A549 (cell line): ENCODE data around the gene KDM4B. TPM values are rescaled to one million over a fixed set of nuclear protein-coding genes. Genes with fewer than 3 reads are reported as not detected.

Source experiments
- ATAC-seq, 2 experiments: fragments of 200-7000 bp in 1 of 2; fragments of >200 bp in 1 of 2; cut with Nextera tagmentation in 1 of 2; cut with Tn5 transposase in 1 of 2; 3 replicates each; pipeline versions ENCODE4 v1.8.0 to v1.9.1; 2018 to 2020; ENCODE audit warnings: mild to moderate bottlenecking in 1 of 2, moderate library complexity in 1 of 2
- CTCF ChIA-PET: fragments of 300-600 bp; sonication (Branson Sonifier 250); formaldehyde crosslinking; extraction: SDS; loops from one replicate; lab custom pipeline; 2021; ENCODE audit warnings: antibody characterized with exemption, inconsistent platforms; lab: Yijun Ruan, JAX
- POLR2A ChIA-PET: fragments of 350-600 bp; formaldehyde crosslinking; extraction: SDS; loops from one replicate; lab custom pipeline; 2021; ENCODE audit warnings: antibody characterized with exemption, inconsistent platforms; lab: Yijun Ruan, JAX
- DNase-seq, 2 experiments: peaks; one replicate each; pipeline versions ENCODE4 v3.0.0 to v3.0.0-alpha.2; 2011 to 2016; ENCODE audit warnings: low read depth in 1 of 2, low spot score in 1 of 2
- FAIRE-seq: peaks from 2 replicates; lab custom pipeline; 2011; peaks lifted over from hg19 to GRCh38; lab: Jason Lieb, UNC
- H3K27ac ChIP-seq, 2 experiments: fragments of >200 bp; sonication (Bioruptor Twin); formaldehyde crosslinking; 3 replicates each; pipeline ENCODE4 v1.5.1; 2016 to 2017
- H3K4me1 ChIP-seq: fragments of >200 bp; sonication (Bioruptor Twin); formaldehyde crosslinking; 3 replicates; pipeline ENCODE4 v1.6.1; 2016
- H3K4me2 ChIP-seq: fragments of >200 bp; sonication (Bioruptor Twin); formaldehyde crosslinking; 3 replicates; pipeline ENCODE4 v1.6.1; 2016
- H3K4me3 ChIP-seq: fragments of >200 bp; sonication (Bioruptor Twin); formaldehyde crosslinking; 3 replicates; pipeline ENCODE4 v1.5.1; 2016
- H3K9me3 ChIP-seq: fragments of >200 bp; sonication (Bioruptor Twin); formaldehyde crosslinking; 3 replicates; pipeline ENCODE4 v1.6.1; 2016
- CBX2 ChIP-seq: fragments of 200-600 bp; sonication (generic); IDR thresholded peaks from 2 replicates; pipeline ENCODE4 v1.6.1; 2016; ENCODE audit warnings: low read depth, mild to moderate bottlenecking, borderline replicate concordance
- CBX8 ChIP-seq: fragments of 200-600 bp; sonication (generic); IDR thresholded peaks from 2 replicates; pipeline ENCODE4 v1.6.1; 2016
- CHD2 ChIP-seq: fragments of 150-350 bp; IDR thresholded peaks from 2 replicates; pipeline ENCODE4 v1.6.1; 2014; ENCODE audit warnings: low read length; ENCODE audit not compliant: partially characterized antibody
- EHF ChIP-seq: fragments of 250-450 bp; sonication (Bioruptor Pico); IDR thresholded peaks from 2 replicates; pipeline ENCODE4 v1.5.0; 2020; ENCODE audit warnings: mild to moderate bottlenecking
- EP300 ChIP-seq, 2 experiments: fragments of >200 bp; sonication (Bioruptor Twin); formaldehyde crosslinking; IDR thresholded peaks; 2 replicates in 1 of 2; 3 replicates in 1 of 2; pipeline ENCODE4 v1.6.1; 2016 to 2017
- ESRRA ChIP-seq: fragments of 150-350 bp; IDR thresholded peaks from 2 replicates; pipeline ENCODE4 v1.6.1; 2014; ENCODE audit warnings: mild to moderate bottlenecking, low read length, borderline replicate concordance
- FOSB ChIP-seq: fragments of 250-450 bp; sonication (Bioruptor Pico); IDR thresholded peaks from 2 replicates; pipeline ENCODE4 v1.5.0; 2020; ENCODE audit warnings: mild to moderate bottlenecking, moderate library complexity
- FOXS1 ChIP-seq: fragments of 250-450 bp; sonication (Bioruptor Pico); IDR thresholded peaks from 2 replicates; pipeline ENCODE4 v1.5.0; 2020; ENCODE audit warnings: mild to moderate bottlenecking, moderate library complexity
- HDAC2 ChIP-seq: fragments of 200-600 bp; sonication (generic); IDR thresholded peaks from 2 replicates; pipeline ENCODE4 v1.6.1; 2016
- HOXA7 ChIP-seq: fragments of 250-450 bp; sonication (Bioruptor Pico); IDR thresholded peaks from 2 replicates; pipeline ENCODE4 v1.5.0; 2020; ENCODE audit warnings: mild to moderate bottlenecking, moderate library complexity
- HOXB13 ChIP-seq: fragments of 250-450 bp; sonication (Bioruptor Pico); IDR thresholded peaks from 2 replicates; pipeline ENCODE4 v1.5.0; 2020; ENCODE audit warnings: low read depth, mild to moderate bottlenecking, moderate library complexity
- HOXB5 ChIP-seq: fragments of 250-450 bp; sonication (Bioruptor Pico); IDR thresholded peaks from 2 replicates; pipeline ENCODE4 v1.5.0; 2020; ENCODE audit warnings: mild to moderate bottlenecking, moderate library complexity
- KDM1A ChIP-seq: fragments of 200-600 bp; sonication (generic); IDR thresholded peaks from 2 replicates; pipeline ENCODE4 v1.6.1; 2016; ENCODE audit warnings: low read depth, mild to moderate bottlenecking
- KDM5A ChIP-seq: fragments of 200-600 bp; sonication (generic); IDR thresholded peaks from 2 replicates; pipeline ENCODE4 v1.6.1; 2016; ENCODE audit warnings: antibody characterized with exemption, mild to moderate bottlenecking
- MAFK ChIP-seq: fragments of 450-650 bp; IDR thresholded peaks from 2 replicates; pipeline ENCODE4 v1.6.1; 2014; ENCODE audit not compliant: partially characterized antibody
- NR3C1 ChIP-seq: fragments of >200 bp; sonication (Bioruptor Twin); formaldehyde crosslinking; IDR thresholded peaks from 3 replicates; pipeline ENCODE4 v1.6.1; 2017
- RARB ChIP-seq: fragments of 250-450 bp; sonication (Bioruptor Pico); IDR thresholded peaks from 2 replicates; pipeline ENCODE4 v1.8.0; 2021; ENCODE audit warnings: mild to moderate bottlenecking, moderate library complexity
- RCOR1 ChIP-seq: fragments of 150-350 bp; IDR thresholded peaks from 2 replicates; pipeline ENCODE4 v1.6.1; 2014; ENCODE audit warnings: antibody characterized with exemption, low read length, low read depth
- RFX5 ChIP-seq: fragments of 450-650 bp; IDR thresholded peaks from 2 replicates; pipeline ENCODE4 v1.7.1; 2014; ENCODE audit warnings: antibody characterized with exemption, mild to moderate bottlenecking, moderate library complexity
- RNF2 ChIP-seq: fragments of 200-600 bp; sonication (generic); IDR thresholded peaks from 2 replicates; pipeline ENCODE4 v1.6.1; 2016; ENCODE audit warnings: low read depth, mild to moderate bottlenecking, antibody characterized with exemption, moderate library complexity, borderline replicate concordance
- TFCP2L1 ChIP-seq: fragments of 250-450 bp; sonication (Bioruptor Pico); IDR thresholded peaks from 2 replicates; pipeline ENCODE4 v1.5.0; 2021; ENCODE audit warnings: mild to moderate bottlenecking
- TP53 ChIP-seq: fragments of 250-450 bp; sonication (Bioruptor Pico); IDR thresholded peaks from 2 replicates; pipeline ENCODE4 v1.5.0; 2021; ENCODE audit warnings: mild to moderate bottlenecking, moderate library complexity
- ZC3H11A ChIP-seq: fragments of 450-650 bp; IDR thresholded peaks from 2 replicates; pipeline ENCODE4 v1.6.1; 2014; ENCODE audit warnings: antibody characterized with exemption, mild to moderate bottlenecking
- ZFP36 ChIP-seq: fragments of 450-650 bp; IDR thresholded peaks from 2 replicates; pipeline ENCODE4 v1.6.1; 2014; ENCODE audit warnings: borderline replicate concordance; ENCODE audit not compliant: partially characterized antibody
- ZSCAN20 ChIP-seq: fragments of 250-450 bp; sonication (Bioruptor Pico); IDR thresholded peaks from 2 replicates; pipeline ENCODE4 v1.8.0; 2022; ENCODE audit warnings: mild to moderate bottlenecking, moderate library complexity
- WGBS: methylation state at CpG from one replicate; pipeline ENCODE4 v1.1.6; 2017; ENCODE audit errors: missing lambda C conversion rate; 5-methylcytosine and 5-hydroxymethylcytosine counted together
- polyA plus RNA-seq, 4 experiments: library from polyadenylated mRNA; depleted of rRNA in 3 of 4; stranded (reverse); fragments of >200 nt; fragmentation: RNase III in 1 of 4; extraction: RNeasy Plus Mini Kit Qiagen cat#74134 plus additional on column Dnase treatment in 1 of 4; gene quantifications; 2 replicates in 3 of 4; 3 replicates in 1 of 4; pipeline ENCODE4 v1.2.3, GENCODE V29; 2011 to 2017
- TF ChIP-seq, protein P1 (sequence below): fragments of 250-450 bp; sonication (Bioruptor Pico); IDR thresholded peaks from 2 replicates; pipeline ENCODE4 v1.5.0; 2020; ENCODE audit warnings: low read depth, mild to moderate bottlenecking, moderate library complexity
- TF ChIP-seq, protein P2 (sequence below): IDR thresholded peaks from 2 replicates; pipeline ENCODE4 v1.6.1; 2012
- TF ChIP-seq, protein P3 (sequence below): fragments of >200 bp; sonication (Bioruptor Twin); formaldehyde crosslinking; IDR thresholded peaks from 2 replicates; pipeline ENCODE4 v1.6.1; 2016
- TF ChIP-seq, protein P4 (sequence below): IDR thresholded peaks from 2 replicates; pipeline ENCODE4 v1.6.1; 2012

KDM4B gene
- polyA plus RNA-seq, 2 of the 4 experiments (the other 2 are of a cell fraction): 3.0 to 4.6 TPM

DNA sequence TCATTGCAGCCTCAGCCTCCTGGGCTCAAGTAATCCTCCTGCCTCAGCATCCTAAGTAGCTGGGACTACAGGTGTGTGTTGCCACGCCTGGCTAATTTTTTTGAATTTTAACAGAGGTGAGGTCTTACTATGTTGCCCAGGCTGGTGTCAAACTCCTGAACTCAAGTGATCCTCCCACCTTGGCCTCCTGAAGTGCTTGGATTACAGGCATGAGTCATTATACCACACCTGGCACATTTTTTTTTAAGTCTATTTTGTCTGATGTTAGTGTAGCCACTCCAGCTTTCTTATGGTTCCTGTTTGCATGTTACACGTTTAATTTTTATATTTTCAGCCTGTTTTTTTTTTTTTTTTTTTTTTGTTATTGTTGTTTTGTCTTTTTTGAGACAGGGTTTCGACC lies 24.8 kb downstream of the KDM4B start (continued):
- TF ChIP-seq, protein P1, sequence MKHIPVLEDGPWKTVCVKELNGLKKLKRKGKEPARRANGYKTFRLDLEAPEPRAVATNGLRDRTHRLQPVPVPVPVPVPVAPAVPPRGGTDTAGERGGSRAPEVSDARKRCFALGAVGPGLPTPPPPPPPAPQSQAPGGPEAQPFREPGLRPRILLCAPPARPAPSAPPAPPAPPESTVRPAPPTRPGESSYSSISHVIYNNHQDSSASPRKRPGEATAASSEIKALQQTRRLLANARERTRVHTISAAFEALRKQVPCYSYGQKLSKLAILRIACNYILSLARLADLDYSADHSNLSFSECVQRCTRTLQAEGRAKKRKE (CRISPR knock-in tag): no peak
- TF ChIP-seq HOXA7 (no peak), EHF (no peak), FOXS1 (no peak), HDAC2 (no peak), RNF2 (no peak), CBX2 (no peak), HOXB5 (CRISPR knock-in tag) (no peak), CHD2 (no peak)
- TF ChIP-seq, protein P2, sequence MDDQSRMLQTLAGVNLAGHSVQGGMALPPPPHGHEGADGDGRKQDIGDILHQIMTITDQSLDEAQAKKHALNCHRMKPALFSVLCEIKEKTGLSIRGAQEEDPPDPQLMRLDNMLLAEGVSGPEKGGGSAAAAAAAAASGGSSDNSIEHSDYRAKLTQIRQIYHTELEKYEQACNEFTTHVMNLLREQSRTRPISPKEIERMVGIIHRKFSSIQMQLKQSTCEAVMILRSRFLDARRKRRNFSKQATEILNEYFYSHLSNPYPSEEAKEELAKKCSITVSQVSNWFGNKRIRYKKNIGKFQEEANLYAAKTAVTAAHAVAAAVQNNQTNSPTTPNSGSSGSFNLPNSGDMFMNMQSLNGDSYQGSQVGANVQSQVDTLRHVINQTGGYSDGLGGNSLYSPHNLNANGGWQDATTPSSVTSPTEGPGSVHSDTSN: no peak
- TF ChIP-seq, protein P3, sequence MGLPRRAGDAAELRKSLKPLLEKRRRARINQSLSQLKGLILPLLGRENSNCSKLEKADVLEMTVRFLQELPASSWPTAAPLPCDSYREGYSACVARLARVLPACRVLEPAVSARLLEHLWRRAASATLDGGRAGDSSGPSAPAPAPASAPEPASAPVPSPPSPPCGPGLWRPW: no peak

DNA sequence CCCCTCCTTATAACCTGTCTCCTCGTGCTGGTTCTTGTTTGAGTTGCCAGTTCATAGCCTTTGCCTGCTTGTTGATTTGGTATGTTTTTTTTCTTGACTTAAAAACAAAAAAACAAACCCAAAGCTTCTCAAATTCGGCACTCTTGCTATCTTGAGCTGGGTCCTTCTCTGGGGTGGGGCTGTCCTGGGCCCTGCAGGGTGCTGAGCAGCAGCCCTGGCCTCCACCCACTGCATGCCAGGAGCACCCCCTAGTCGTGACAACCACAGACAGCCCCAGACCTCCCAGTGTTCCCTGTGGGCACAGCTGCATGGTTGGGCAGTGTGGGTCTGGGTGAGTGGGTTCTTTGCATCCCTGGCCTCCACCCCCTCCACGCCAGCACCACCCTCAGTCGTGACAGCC lies 27.8 kb downstream of the KDM4B start:
- CTCF ChIA-PET: interaction anchor here (1.6 kb wide), 1 partner anchor 85 kb away, joined by 3 read pairs; no protein-coding TSS in a partner anchor
- no peak overlapping the region for H3K4me3 ChIP-seq
- TF ChIP-seq RCOR1 (no peak), ZFP36 (no peak), HOXB13 (no peak), ESRRA (no peak), ZSCAN20 (no peak)
- TF ChIP-seq, all 56 proteins: peak for 0
- Histone ChIP-seq H3K4me1 (peaks cover under 1% of the 10 kb centered on the region; the same call in 2 of the 3 replicates), H3K4me2 (no peak overlapping the region), H3K9me3 (no peaks in the 10 kb centered on the region), H3K27ac (no peak overlapping the region)
- no peak for DNase-seq
- ATAC-seq: no peak
- POLR2A ChIA-PET: no interaction called here
- WGBS: 75% methylated on average over 4 of the region's 5 CpGs
- no peak for FAIRE-seq

DNA sequence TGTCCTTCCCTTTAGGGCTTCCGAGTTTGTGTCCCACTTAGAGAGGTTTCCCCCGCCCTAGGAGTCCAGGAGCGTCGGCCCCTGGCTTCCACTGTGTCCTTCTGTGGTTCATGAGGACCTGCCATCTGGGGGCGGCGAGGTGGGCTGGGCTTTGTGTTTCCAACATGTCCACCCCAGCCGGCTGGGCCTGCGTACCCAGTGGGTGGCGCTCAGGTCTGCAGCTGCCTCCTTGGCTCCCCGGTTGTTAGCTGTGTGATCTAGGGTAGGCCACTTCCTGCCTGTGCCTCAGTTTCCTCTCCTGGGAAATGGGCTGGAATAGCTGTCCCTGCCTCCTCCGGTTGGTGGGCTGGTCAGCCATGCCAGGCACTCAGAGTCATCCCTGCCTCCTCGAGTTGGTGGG lies 28.4 kb downstream of the KDM4B start:
- no peak for FAIRE-seq
- no peak overlapping the region for H3K27ac ChIP-seq
- no peak overlapping the region for H3K4me2 ChIP-seq
- POLR2A ChIA-PET: no interaction called here
- no peak overlapping the region for H3K4me3 ChIP-seq
- TF ChIP-seq EHF (no peak), MAFK (no peak), NR3C1 (no peak), RFX5 (no peak), HOXB5 (CRISPR knock-in tag) (no peak), KDM5A (no peak), RARB (no peak), CBX8 (no peak), EP300 (IDR thresholded peaks at IDR 0.05) (no peak), KDM1A (no peak), FOSB (CRISPR knock-in tag) (no peak), ESRRA (no peak), ZC3H11A (no peak), HDAC2 (no peak), TFCP2L1 (CRISPR knock-in tag) (no peak), TP53 (no peak)
- TF ChIP-seq, protein P4, sequence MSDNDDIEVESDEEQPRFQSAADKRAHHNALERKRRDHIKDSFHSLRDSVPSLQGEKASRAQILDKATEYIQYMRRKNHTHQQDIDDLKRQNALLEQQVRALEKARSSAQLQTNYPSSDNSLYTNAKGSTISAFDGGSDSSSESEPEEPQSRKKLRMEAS: no peak
- TF ChIP-seq, protein P2: no peak
- ATAC-seq: no peak
- CTCF ChIA-PET: interaction anchor here (1.6 kb wide), 1 partner anchor 85 kb away, joined by 3 read pairs; no protein-coding TSS in a partner anchor
- DNase-seq: no peak
- H3K4me1 ChIP-seq: peaks cover 7% of the 10 kb centered on the region
- whole genome bisulfite sequencing: 92% methylated on average over 7 of the region's 12 CpGs
- no peaks in the 10 kb centered on the region for H3K9me3 ChIP-seq
